H9 (cell line): ENCODE data around the gene XPNPEP2. TPM values are rescaled to one million over a fixed set of nuclear protein-coding genes. Genes with fewer than 3 reads are reported as not detected.

Source experiments
- DNase-seq: peaks from one replicate; pipeline ENCODE4 v3.0.0-alpha.2; 2017
- H2AFZ ChIP-seq: one replicate; pipeline ENCODE4 v1.6.1; 2013; ENCODE audit warnings: mild to moderate bottlenecking, low read length, control low read depth, moderate library complexity
- H2AK5ac ChIP-seq: 2 replicates; pipeline ENCODE4 v1.6.1; 2013; ENCODE audit warnings: low read length, control low read depth, mixed read lengths; ENCODE audit not compliant: insufficient read length
- H2BK120ac ChIP-seq: one replicate; pipeline ENCODE4 v1.6.1; 2013; ENCODE audit warnings: low read depth, mild to moderate bottlenecking, low read length, control low read depth, inconsistent platforms; ENCODE audit not compliant: poor library complexity, severe bottlenecking
- H2BK12ac ChIP-seq: 2 replicates; pipeline ENCODE4 v1.6.1; 2013; ENCODE audit warnings: low read length, control low read depth, mixed read lengths, low read depth; ENCODE audit not compliant: insufficient read length
- H2BK15ac ChIP-seq: 2 replicates; pipeline ENCODE4 v1.6.1; 2013; ENCODE audit warnings: low read depth, low read length, control low read depth
- H2BK20ac ChIP-seq: one replicate; pipeline ENCODE4 v1.6.1; 2013; ENCODE audit warnings: low read depth, mild to moderate bottlenecking, low read length, control low read depth, inconsistent platforms; ENCODE audit not compliant: poor library complexity, severe bottlenecking
- H2BK5ac ChIP-seq: 2 replicates; pipeline ENCODE4 v1.6.1; 2013; ENCODE audit warnings: low read length, control low read depth, mixed read lengths; ENCODE audit not compliant: insufficient read length
- H3K14ac ChIP-seq: 2 replicates; pipeline ENCODE4 v1.6.1; 2013; ENCODE audit warnings: low read length, control low read depth; ENCODE audit not compliant: insufficient read depth
- H3K18ac ChIP-seq: 2 replicates; pipeline ENCODE4 v1.6.1; 2013; ENCODE audit warnings: low read depth, mild to moderate bottlenecking, mixed read lengths, low read length, control low read depth; ENCODE audit not compliant: insufficient read length
- H3K23ac ChIP-seq: 2 replicates; pipeline ENCODE4 v1.6.1; 2013; ENCODE audit warnings: low read length, control low read depth, mixed read lengths, low read depth; ENCODE audit not compliant: insufficient read length
- H3K23me2 ChIP-seq: 2 replicates; pipeline ENCODE4 v1.6.1; 2013; ENCODE audit warnings: low read depth, mild to moderate bottlenecking, mixed read lengths, low read length, control low read depth; ENCODE audit not compliant: insufficient read length, poor library complexity, severe bottlenecking
- H3K27ac ChIP-seq: 2 replicates; pipeline ENCODE4 v1.5.1; 2013; ENCODE audit warnings: low read length, control low read depth, mixed read lengths, low read depth; ENCODE audit not compliant: insufficient read length
- H3K27me3 ChIP-seq: 2 replicates; pipeline ENCODE4 v1.6.1; 2013; ENCODE audit warnings: low read length, control low read depth, inconsistent platforms; ENCODE audit not compliant: insufficient read depth
- H3K4ac ChIP-seq: 2 replicates; pipeline ENCODE4 v1.6.1; 2013; ENCODE audit warnings: low read depth, mild to moderate bottlenecking, control low read depth, inconsistent platforms, low read length, moderate library complexity
- H3K4me1 ChIP-seq: 2 replicates; pipeline ENCODE4 v1.6.1; 2013; ENCODE audit warnings: low read length, control low read depth, inconsistent platforms; ENCODE audit not compliant: insufficient read depth
- H3K4me2 ChIP-seq: 2 replicates; pipeline ENCODE4 v1.6.1; 2013; ENCODE audit warnings: low read length, control low read depth, mixed read lengths; ENCODE audit not compliant: insufficient read length, insufficient read depth
- H3K56ac ChIP-seq: 2 replicates; pipeline ENCODE4 v1.6.1; 2013; ENCODE audit warnings: low read depth, mild to moderate bottlenecking, mixed read lengths, low read length, control low read depth; ENCODE audit not compliant: insufficient read length
- H3K79me1 ChIP-seq: 2 replicates; pipeline ENCODE4 v1.6.1; 2013; ENCODE audit warnings: low read depth, mild to moderate bottlenecking, moderate library complexity, low read length, control low read depth, inconsistent platforms; ENCODE audit not compliant: insufficient read depth, poor library complexity, severe bottlenecking
- H3K79me2 ChIP-seq: 2 replicates; pipeline ENCODE4 v1.6.1; 2013; ENCODE audit warnings: low read length, control low read depth, inconsistent platforms; ENCODE audit not compliant: insufficient read depth
- H3K9ac ChIP-seq: 2 replicates; pipeline ENCODE4 v1.6.1; 2013; ENCODE audit warnings: low read length, control low read depth, mixed read lengths; ENCODE audit not compliant: insufficient read length; ENCODE audit errors: extremely low read depth
- H3K9me3 ChIP-seq: one replicate; pipeline ENCODE4 v1.6.1; 2013; ENCODE audit warnings: low read depth, low read length, inconsistent platforms; ENCODE audit not compliant: control insufficient read depth
- H3T11ph ChIP-seq: one replicate; pipeline ENCODE4 v1.6.1; 2013; ENCODE audit warnings: mild to moderate bottlenecking, low read length, control low read depth, inconsistent platforms
- H4K20me1 ChIP-seq: one replicate; pipeline ENCODE4 v1.6.1; 2013; ENCODE audit not compliant: control insufficient read depth, insufficient read length, insufficient read depth
- H4K5ac ChIP-seq: 2 replicates; pipeline ENCODE4 v1.6.1; 2013; ENCODE audit warnings: low read depth, mild to moderate bottlenecking, mixed read lengths, low read length, control low read depth; ENCODE audit not compliant: insufficient read length
- H4K8ac ChIP-seq: replicated peaks from 2 replicates; pipeline ENCODE4 v1.6.1; 2013; ENCODE audit warnings: low read length, control low read depth, mixed read lengths, low read depth; ENCODE audit not compliant: insufficient read length
- H4K91ac ChIP-seq: 2 replicates; pipeline ENCODE4 v1.6.1; 2013; ENCODE audit warnings: low read depth, mild to moderate bottlenecking, moderate library complexity, mixed read lengths, low read length, control low read depth; ENCODE audit not compliant: insufficient read length
- H3K27ac Mint-ChIP-seq, 3 experiments: 2 replicates in 2 of 3; 3 replicates in 1 of 3; pipeline ENCODE4 v1.8.0; 2020 to 2021; ENCODE audit warnings: mixed read lengths in 3 of 3, mild to moderate bottlenecking in 1 of 3, moderate library complexity in 1 of 3
- H3K27me3 Mint-ChIP-seq: 2 replicates; pipeline ENCODE4 v1.8.0; 2021; ENCODE audit warnings: low read depth, mild to moderate bottlenecking, moderate library complexity, mixed read lengths
- H3K36me3 Mint-ChIP-seq, 3 experiments: 2 replicates in 2 of 3; 3 replicates in 1 of 3; pipeline ENCODE4 v1.8.0; 2020 to 2021; ENCODE audit warnings: low read depth in 3 of 3, mixed read lengths in 3 of 3; ENCODE audit not compliant: insufficient read depth in 1 of 3
- H3K4me1 Mint-ChIP-seq, 2 experiments: 2 replicates each; pipeline ENCODE4 v1.8.0; 2020; ENCODE audit warnings: mixed read lengths in 2 of 2
- H3K4me3 Mint-ChIP-seq, 2 experiments: 2 replicates in 1 of 2; 3 replicates in 1 of 2; pipeline ENCODE4 v1.8.0; 2020 to 2021; ENCODE audit warnings: mild to moderate bottlenecking in 2 of 2, mixed read lengths in 2 of 2, moderate library complexity in 1 of 2
- H3K9me3 Mint-ChIP-seq, 2 experiments: 2 replicates in 1 of 2; 3 replicates in 1 of 2; pipeline ENCODE4 v1.8.0; 2020; ENCODE audit warnings: mild to moderate bottlenecking in 2 of 2, mixed read lengths in 2 of 2, moderate library complexity in 1 of 2
- CTCF ChIP-seq: fragments of 200-600 bp; sonication (generic); conservative IDR thresholded peaks from 3 replicates; pipeline ENCODE4 v1.8.0; 2021; ENCODE audit warnings: antibody characterized with exemption, mild to moderate bottlenecking
- WGBS: extraction: QIAGEN DNeasy Blood & Tissue Kit; methylation state at CpG from one replicate; pipeline ENCODE4 v1.1.7; 2013; ENCODE audit warnings: missing lambda C conversion rate, low lambda C conversion rate, mixed read lengths; ENCODE audit not compliant: insufficient read length; ENCODE audit errors: extremely low coverage; 5-methylcytosine and 5-hydroxymethylcytosine counted together
- total RNA-seq: library from RNA; stranded (reverse); gene quantifications from 2 replicates; pipeline ENCODE4 v1.2.1, GENCODE V29; 2021

Gene XPNPEP2
- total RNA-seq, 1 experiment from 2014 or later = 0.11 TPM

GRCh38 chrX:129760981-129761380, 22.2 kb downstream of the XPNPEP2 start:
- Histone ChIP-seq H2BK5ac (no peak overlapping the region), H3K14ac (no peak overlapping the region), H3K23me2 (no peaks in the 10 kb centered on the region), H2BK20ac (no peak overlapping the region), H4K5ac (no peak overlapping the region), H4K91ac (no peak overlapping the region), H2AFZ (no peak overlapping the region), H3K79me1 (no peaks in the 10 kb centered on the region), H3K9ac (no peak overlapping the region), H3K56ac (no peak overlapping the region), H2BK12ac (no peak overlapping the region), H3K4me1 (no peaks in the 10 kb centered on the region), H3K23ac (no peak overlapping the region), H2AK5ac (no peak overlapping the region), H3K27me3 (no peaks in the 10 kb centered on the region), H3K4ac (no peak overlapping the region), H4K20me1 (no peaks in the 10 kb centered on the region), H3K4me2 (no peak overlapping the region), H3T11ph (no peak overlapping the region), H3K9me3 (no peaks in the 10 kb centered on the region), H2BK120ac (no peak overlapping the region), H3K27ac (no peak overlapping the region), H4K8ac (no peak overlapping the region), H3K18ac (no peak overlapping the region), H3K79me2 (no peaks in the 10 kb centered on the region), H2BK15ac (no peak overlapping the region)
- Mint-ChIP-seq H3K4me3 (no peak overlapping the region), H3K9me3 (peaks cover 0 to 57% of the 10 kb centered on the region in 2 experiments; a peak in 2 of 5 replicates), H3K4me1 (peaks cover 0 to 5% of the 10 kb centered on the region in 2 experiments; a peak in 1 of 4 replicates), H3K36me3 (no peaks in the 10 kb centered on the region), H3K27me3 (0 out of 2 replicates have a peak, but pooled peaks cover 3% of the 10 kb centered on the region), H3K27ac (0 out of 7 replicates have a peak overlapping the region, but pooled peaks of 1 of the 3 experiments have one; percentile 22)
- DNase-seq = no peak
- no CpG with 5 or more reads among the region's 6 CpGs for WGBS
- TF ChIP-seq CTCF = no peak
